ENCODE data around the gene SLC23A3. TPM values are rescaled to one million over a fixed set of nuclear protein-coding genes. Genes with fewer than 3 reads are reported as not detected.

SLC23A3 gene
- total RNA-seq, 4 donors from 2014 or later = 0.23 to 1.1 (median 0.27) TPM; not detected in 1

DNA sequence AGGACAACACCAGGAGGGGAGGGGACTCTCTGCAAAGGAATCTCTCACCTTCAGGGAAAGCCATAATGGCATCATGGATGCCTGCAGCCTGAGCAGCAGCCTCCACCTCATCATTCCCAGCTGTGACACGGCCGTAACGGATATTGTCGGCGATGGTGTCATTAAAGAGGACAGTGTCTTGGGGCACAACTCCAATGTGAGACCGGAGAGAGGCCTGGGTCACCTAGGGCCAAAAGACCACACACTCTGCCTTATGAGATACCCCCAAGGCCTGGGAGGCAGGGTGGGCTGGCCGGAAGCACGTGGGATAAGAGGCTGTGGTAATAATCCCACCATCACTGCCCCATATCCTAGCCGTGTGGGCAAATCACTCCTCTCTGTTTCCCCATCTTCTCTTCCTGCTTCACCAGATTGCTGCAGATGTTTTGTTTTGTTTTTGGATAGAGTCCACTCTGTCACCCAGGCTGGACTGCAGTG lies 41.1 kb upstream of the SLC23A3 start:
- peaks cover 0 to 33% (median 9%) of the 10 kb centered on the region in 3 donors for H3K4me1 ChIP-seq
- no peaks in the 10 kb centered on the region for H3K9me3 ChIP-seq
- no peak for TF ChIP-seq POLR2A (IDR thresholded peaks at IDR 0.05)
- TF ChIP-seq POLR2AphosphoS5 (IDR thresholded peaks at IDR 0.05) = no peak
- TF ChIP-seq CTCF (IDR thresholded peaks at IDR 0.05) = no peak
- no peak for TF ChIP-seq EP300 (IDR thresholded peaks at IDR 0.05)
- ATAC-seq = no peak
- WGBS, 2 donors (ENCODE audit: low coverage in 1 of 2) = 86 to 87% methylated on average over 3 to 6 of the region's 9 CpGs
- H3K36me3 ChIP-seq = peaks cover 0 to 75% of the 10 kb centered on the region in 2 donors
- H3K27me3 ChIP-seq = no peaks in the 10 kb centered on the region
- no peak overlapping the region for H3K4me3 ChIP-seq
- no peak overlapping the region for H3K27ac ChIP-seq

DNA sequence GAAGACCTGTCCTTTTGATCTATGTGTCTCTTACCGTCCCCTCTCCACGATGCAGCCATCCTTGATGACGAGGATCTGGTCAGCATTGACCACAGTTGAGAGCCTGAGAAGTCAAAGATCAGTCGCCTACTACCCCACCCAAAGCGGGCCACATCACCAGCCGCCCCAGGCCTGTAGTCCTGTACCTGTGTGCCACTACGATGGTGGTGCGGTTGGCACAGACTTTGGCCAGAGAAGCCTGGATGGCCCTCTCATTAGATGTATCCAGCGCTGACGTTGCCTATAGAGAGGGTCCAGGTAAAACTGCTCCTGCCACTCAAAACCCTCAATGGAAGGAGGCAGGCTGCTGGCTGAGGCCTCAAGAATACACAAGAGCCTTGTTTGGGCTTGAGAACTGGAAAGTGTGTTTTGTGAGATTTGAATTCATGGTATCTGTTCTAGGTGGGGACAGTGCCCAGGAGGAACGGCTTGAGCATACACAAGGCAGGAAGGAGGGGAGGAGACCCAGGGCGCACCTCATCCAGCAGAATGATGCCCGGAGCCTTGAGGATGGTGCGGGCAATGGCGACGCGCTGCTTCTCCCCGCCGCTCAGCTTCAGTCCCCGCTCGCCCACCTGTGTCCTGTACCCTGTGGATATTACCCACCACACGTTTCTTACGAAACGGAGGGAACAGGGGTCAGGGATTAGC lies 40.5 kb upstream of the SLC23A3 start:
- no peak for ATAC-seq
- Histone ChIP-seq H3K9me3 (no peaks in the 10 kb centered on the region), H3K4me1 (peaks cover 0 to 30% (median 9%) of the 10 kb centered on the region in 3 donors), H3K27ac (peak overlapping the region in 1 of 4 donors; percentile 16), H3K4me3 (no peak overlapping the region), H3K36me3 (peaks cover 0 to 70% of the 10 kb centered on the region in 2 donors), H3K27me3 (no peaks in the 10 kb centered on the region)
- 69 to 82% methylated on average over 7 to 13 of the region's 24 CpGs for whole genome bisulfite sequencing, 2 donors (ENCODE audit: low coverage in 1 of 2)
- TF ChIP-seq EP300 (IDR thresholded peaks at IDR 0.05) = no peak

GRCh38 chr2:219209236-219210195 lies 39.7 kb upstream of the SLC23A3 start:
- ATAC-seq = no peak
- 71 to 94% methylated on average over 3 to 12 of the region's 18 CpGs for WGBS, 2 donors (ENCODE audit: low coverage in 1 of 2)
- H3K4me3 ChIP-seq = no peak overlapping the region
- H3K9me3 ChIP-seq = no peaks in the 10 kb centered on the region
- no peaks in the 10 kb centered on the region for H3K27me3 ChIP-seq
- H3K4me1 ChIP-seq = peaks cover 0 to 29% (median 9%) of the 10 kb centered on the region in 3 donors
- H3K27ac ChIP-seq = peak overlapping the region in 1 of 4 donors; percentile 26
- TF ChIP-seq POLR2A (IDR thresholded peaks at IDR 0.05) (no peak), POLR2AphosphoS5 (IDR thresholded peaks at IDR 0.05) (no peak), CTCF (IDR thresholded peaks at IDR 0.05) (no peak), EP300 (IDR thresholded peaks at IDR 0.05) (no peak)
- H3K36me3 ChIP-seq = peaks cover 0 to 61% of the 10 kb centered on the region in 2 donors

GRCh38 chr2:219207884-219208740 lies 38.3 kb upstream of the SLC23A3 start:
- Histone ChIP-seq H3K36me3 (peaks cover 0 to 47% of the 10 kb centered on the region in 2 donors), H3K4me3 (peak overlapping the region in 1 of 2 donors; percentile 59), H3K27me3 (no peaks in the 10 kb centered on the region), H3K27ac (peak overlapping the region; percentile 73 to 99 (median 93)), H3K4me1 (peaks cover 0 to 29% (median 9%) of the 10 kb centered on the region in 3 donors), H3K9me3 (no peaks in the 10 kb centered on the region)
- no peak for TF ChIP-seq CTCF (IDR thresholded peaks at IDR 0.05)
- TF ChIP-seq EP300 (IDR thresholded peaks at IDR 0.05) = no peak
- no peak for TF ChIP-seq POLR2A (IDR thresholded peaks at IDR 0.05)
- TF ChIP-seq POLR2AphosphoS5 (IDR thresholded peaks at IDR 0.05) = peak; percentile 38
- ATAC-seq = no peak
- WGBS, 2 donors (ENCODE audit: low coverage in 1 of 2) = 45 to 64% methylated on average over 8 to 11 of the region's 17 CpGs
